RWPE2 (cell line): ENCODE measurements around the gene IFT80.
"Not testable (repeated sequence)": the region's sequence is repeated elsewhere in the genome, so short reads cannot be mapped to it uniquely, and the experiment has no call there.

Source experiments
- ATAC-seq: fragments of 200-7000 bp; cut with Tn5 transposase; 3 replicates; pipeline ENCODE4 v1.9.1; 2021; ENCODE audit warnings: low read depth
- DNase-seq: peaks from one replicate; pipeline ENCODE4 v3.0.0-alpha.2; 2020; ENCODE audit warnings: low spot score
- H3K27ac ChIP-seq: fragments of 450-650 bp; 2 replicates; pipeline ENCODE4 v1.5.1; 2017; ENCODE audit warnings: mild to moderate bottlenecking; ENCODE audit not compliant: poor library complexity, severe bottlenecking
- H3K27me3 ChIP-seq: fragments of 250-450 bp; sonication (Bioruptor Pico); 2 replicates; pipeline ENCODE4 v1.5.1; 2021; ENCODE audit warnings: mild to moderate bottlenecking, moderate library complexity; ENCODE audit not compliant: insufficient read depth, poor library complexity, severe bottlenecking
- H3K36me3 ChIP-seq: fragments of 250-450 bp; sonication (Bioruptor Pico); 2 replicates; pipeline ENCODE4 v1.5.1; 2020; ENCODE audit warnings: low read depth, mild to moderate bottlenecking, moderate library complexity
- H3K4me1 ChIP-seq: fragments of 250-450 bp; sonication (Bioruptor Pico); 2 replicates; pipeline ENCODE4 v1.5.1; 2021; ENCODE audit warnings: mild to moderate bottlenecking, moderate library complexity; ENCODE audit not compliant: insufficient read depth, poor library complexity, severe bottlenecking
- H3K4me3 ChIP-seq: fragments of 250-450 bp; sonication (Bioruptor Pico); 2 replicates; pipeline ENCODE4 v1.5.1; 2021; ENCODE audit warnings: mild to moderate bottlenecking, moderate library complexity; ENCODE audit not compliant: severe bottlenecking
- H3K9me3 ChIP-seq: fragments of 250-450 bp; sonication (Bioruptor Pico); 2 replicates; pipeline ENCODE4 v1.5.1; 2021; ENCODE audit warnings: mild to moderate bottlenecking, moderate library complexity; ENCODE audit not compliant: severe bottlenecking
- TF ChIP-seq, protein P1 (sequence below): fragments of 450-650 bp; IDR thresholded peaks from one replicate; pipeline ENCODE4 v1.5.1; 2017; ENCODE audit warnings: mild to moderate bottlenecking, moderate library complexity; ENCODE audit not compliant: poor library complexity, severe bottlenecking

IFT80 gene

DNA sequence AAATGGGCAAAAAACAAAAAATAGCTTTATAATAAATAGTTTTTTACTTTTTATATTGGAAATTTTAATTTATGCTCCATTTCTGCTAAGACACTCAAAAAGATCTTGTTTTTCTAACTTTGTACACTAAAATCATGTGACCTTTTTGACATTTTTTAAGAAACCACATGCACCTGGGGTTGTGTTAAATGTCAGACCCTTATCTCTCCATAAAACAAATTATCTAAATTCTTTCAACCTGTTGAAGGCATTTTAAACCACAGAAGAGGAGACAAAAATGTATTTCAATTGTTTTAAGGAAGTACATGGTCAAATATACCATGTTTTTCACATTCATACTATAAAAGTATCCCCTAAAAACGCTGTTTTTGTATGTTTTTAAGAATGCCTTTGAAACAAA is 29.2 kb downstream of the IFT80 start:
- TF ChIP-seq, protein P1, sequence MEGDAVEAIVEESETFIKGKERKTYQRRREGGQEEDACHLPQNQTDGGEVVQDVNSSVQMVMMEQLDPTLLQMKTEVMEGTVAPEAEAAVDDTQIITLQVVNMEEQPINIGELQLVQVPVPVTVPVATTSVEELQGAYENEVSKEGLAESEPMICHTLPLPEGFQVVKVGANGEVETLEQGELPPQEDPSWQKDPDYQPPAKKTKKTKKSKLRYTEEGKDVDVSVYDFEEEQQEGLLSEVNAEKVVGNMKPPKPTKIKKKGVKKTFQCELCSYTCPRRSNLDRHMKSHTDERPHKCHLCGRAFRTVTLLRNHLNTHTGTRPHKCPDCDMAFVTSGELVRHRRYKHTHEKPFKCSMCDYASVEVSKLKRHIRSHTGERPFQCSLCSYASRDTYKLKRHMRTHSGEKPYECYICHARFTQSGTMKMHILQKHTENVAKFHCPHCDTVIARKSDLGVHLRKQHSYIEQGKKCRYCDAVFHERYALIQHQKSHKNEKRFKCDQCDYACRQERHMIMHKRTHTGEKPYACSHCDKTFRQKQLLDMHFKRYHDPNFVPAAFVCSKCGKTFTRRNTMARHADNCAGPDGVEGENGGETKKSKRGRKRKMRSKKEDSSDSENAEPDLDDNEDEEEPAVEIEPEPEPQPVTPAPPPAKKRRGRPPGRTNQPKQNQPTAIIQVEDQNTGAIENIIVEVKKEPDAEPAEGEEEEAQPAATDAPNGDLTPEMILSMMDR = no peak
- DNase-seq (no peak), ATAC-seq (no peak)
- Histone ChIP-seq H3K9me3 (no peaks in the 10 kb centered on the region), H3K36me3 (peaks cover 2% of the 10 kb centered on the region; the same call in 1 of the 2 replicates), H3K27ac (no peak overlapping the region), H3K27me3 (no peaks in the 10 kb centered on the region), H3K4me3 (no peak overlapping the region), H3K4me1 (no peaks in the 10 kb centered on the region)

DNA sequence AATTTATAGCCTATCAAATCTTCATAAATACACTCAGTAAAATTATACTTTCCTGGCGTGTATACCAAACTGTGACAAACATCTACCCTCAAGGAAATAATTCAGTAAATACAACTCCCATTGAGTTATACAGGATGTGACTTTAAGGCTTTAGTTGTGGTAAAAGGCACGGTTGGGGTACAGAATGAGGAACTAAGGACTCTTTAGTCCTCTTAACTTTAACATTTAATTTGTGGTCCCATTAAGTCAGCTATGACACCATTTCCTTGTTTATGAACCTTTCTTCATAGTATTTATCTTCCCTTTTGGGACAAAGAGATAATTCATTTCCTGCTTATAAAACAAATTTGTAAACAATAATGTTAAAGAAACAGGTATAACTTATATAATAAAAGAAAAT is 30.2 kb downstream of the IFT80 start:
- Histone ChIP-seq H3K4me3 (no peak overlapping the region), H3K27me3 (no peaks in the 10 kb centered on the region), H3K4me1 (no peaks in the 10 kb centered on the region), H3K36me3 (no peaks in the 10 kb centered on the region; the same call in 1 of the 2 replicates), H3K27ac (no peak overlapping the region), H3K9me3 (no peaks in the 10 kb centered on the region)
- TF ChIP-seq, protein P1 = no peak
- no peak for DNase-seq
- ATAC-seq = no peak

DNA sequence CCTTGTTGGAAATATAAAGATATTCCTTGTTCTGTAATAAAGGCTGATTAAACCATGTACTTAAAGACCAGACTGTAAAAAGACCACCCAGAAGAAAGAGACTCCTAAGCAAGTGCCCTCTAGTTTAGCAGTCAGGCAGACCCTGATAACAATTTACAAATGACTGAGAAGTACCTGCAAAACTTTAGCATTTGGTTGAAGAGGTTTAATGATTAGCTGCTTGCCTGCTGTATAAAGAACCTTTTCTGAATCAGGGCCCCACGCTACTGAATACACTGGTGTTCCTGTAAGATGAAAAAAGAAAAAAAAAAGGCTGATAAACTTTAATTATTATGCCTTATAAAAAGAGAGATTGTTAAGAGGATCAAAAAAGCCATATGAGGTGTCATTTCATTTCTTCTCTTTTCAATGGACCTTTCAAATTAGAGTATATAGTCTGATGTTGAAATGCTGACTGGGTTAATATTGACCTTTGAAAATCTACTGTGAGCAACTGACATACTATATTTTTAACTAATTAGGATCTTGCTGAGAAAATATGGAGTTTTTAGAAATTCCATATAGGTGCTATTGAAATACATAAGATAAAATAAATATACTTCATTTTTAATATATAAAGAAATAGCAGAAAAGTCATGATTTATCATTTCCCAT is 33.0 kb downstream of the IFT80 start:
- Histone ChIP-seq H3K27ac (no peak overlapping the region), H3K9me3 (no peaks in the 10 kb centered on the region), H3K27me3 (no peaks in the 10 kb centered on the region), H3K4me1 (no peaks in the 10 kb centered on the region), H3K36me3 (no peaks in the 10 kb centered on the region; the same call in 1 of the 2 replicates), H3K4me3 (no peak overlapping the region)
- ATAC-seq = no peak
- TF ChIP-seq, protein P1 = no peak
- DNase-seq = no peak

DNA sequence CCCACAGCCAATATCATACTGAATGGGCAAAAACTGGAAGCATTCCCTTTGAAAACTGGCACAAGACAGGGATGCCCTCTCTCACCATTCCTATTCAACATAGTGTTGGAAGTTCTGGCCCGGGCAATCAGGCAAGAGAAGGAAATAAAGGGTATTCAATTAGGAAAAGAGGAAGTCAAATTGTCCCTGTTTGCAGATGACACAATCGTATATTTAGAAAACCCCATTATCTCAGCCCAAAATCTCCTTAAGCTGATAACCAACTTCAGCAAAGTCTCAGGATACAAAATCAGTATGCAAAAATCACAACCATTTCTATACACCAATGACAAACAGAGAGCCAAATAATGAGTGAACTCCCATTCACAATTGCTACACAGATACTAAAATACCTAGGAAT is 36.1 kb downstream of the IFT80 start:
- not testable (repeated sequence) for H3K36me3 ChIP-seq, H3K4me3 ChIP-seq, H3K27ac ChIP-seq, ATAC-seq, DNase-seq, H3K4me1 ChIP-seq, H3K9me3 ChIP-seq, H3K27me3 ChIP-seq

DNA sequence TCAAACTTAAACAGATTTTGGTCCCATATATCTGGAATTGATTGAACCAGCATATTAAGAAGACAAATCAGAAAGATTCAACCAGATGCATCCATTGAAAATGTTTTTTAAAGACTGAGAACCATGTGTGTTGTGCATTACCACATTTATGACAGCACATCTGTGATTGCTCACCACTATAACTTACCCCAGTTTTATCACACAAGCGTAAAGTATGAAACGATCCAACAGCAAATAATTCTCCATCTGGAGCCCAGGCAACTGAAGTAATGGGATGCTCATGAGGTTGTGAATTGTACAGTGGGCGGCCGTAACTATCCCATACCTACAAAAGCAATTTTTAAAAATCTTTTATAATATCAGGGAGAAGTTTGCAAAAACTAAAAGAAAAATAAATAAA is 43.2 kb downstream of the IFT80 start:
- Histone ChIP-seq H3K27ac (no peak overlapping the region), H3K9me3 (no peaks in the 10 kb centered on the region), H3K4me3 (no peak overlapping the region), H3K36me3 (peaks cover 13% of the 10 kb centered on the region), H3K4me1 (no peaks in the 10 kb centered on the region), H3K27me3 (no peaks in the 10 kb centered on the region)
- ATAC-seq (no peak), DNase-seq (no peak)
- TF ChIP-seq, protein P1 = no peak
